Thymus (tissue), 11 donors: ENCODE data around the gene HIVEP2. TPM values are rescaled to one million over a fixed set of nuclear protein-coding genes. Genes with fewer than 3 reads are reported as not detected.

Source experiments
- DNase-seq, 9 donors: peaks; one replicate each; pipeline ENCODE4 v3.0.0-alpha.2; 2013; ENCODE audit warnings: low spot score in 9 of 9, low read depth in 6 of 9, missing footprints in 1 of 9
- H3K27ac ChIP-seq, 2 donors: one replicate each; pipeline ENCODE4 v1.5.1; 2013; ENCODE audit warnings: control low read depth in 1 of 2, low read depth in 1 of 2, low read length in 1 of 2, mild to moderate bottlenecking in 1 of 2, moderate library complexity in 1 of 2
- H3K27me3 ChIP-seq, 2 donors: one replicate each; pipeline ENCODE4 v1.5.1; 2013; ENCODE audit warnings: low read length in 1 of 2; ENCODE audit not compliant: control insufficient read depth in 2 of 2, insufficient read depth in 1 of 2
- H3K36me3 ChIP-seq, 2 donors: one replicate each; pipeline ENCODE4 v1.5.1; 2013; ENCODE audit warnings: low read length in 1 of 2, mild to moderate bottlenecking in 1 of 2, moderate library complexity in 1 of 2; ENCODE audit not compliant: control insufficient read depth in 2 of 2, insufficient read depth in 2 of 2
- H3K4me1 ChIP-seq, 2 donors: one replicate each; pipeline ENCODE4 v1.5.1; 2013; ENCODE audit warnings: low read length in 2 of 2; ENCODE audit not compliant: control insufficient read depth in 2 of 2, insufficient read depth in 2 of 2
- H3K4me3 ChIP-seq, 2 donors: one replicate each; pipeline ENCODE4 v1.5.1; 2013; ENCODE audit warnings: low read length in 2 of 2, control low read depth in 1 of 2, mild to moderate bottlenecking in 1 of 2
- H3K9me3 ChIP-seq, 2 donors: one replicate each; pipeline ENCODE4 v1.5.1; 2013; ENCODE audit warnings: low read length in 1 of 2, mild to moderate bottlenecking in 1 of 2; ENCODE audit not compliant: control insufficient read depth in 2 of 2, insufficient read depth in 1 of 2
- WGBS: extraction: QIAGEN DNeasy Blood & Tissue Kit; methylation state at CpG from one replicate; pipeline ENCODE4 v1.1.7; 2013; 5-methylcytosine and 5-hydroxymethylcytosine counted together
- polyA plus RNA-seq: library from polyadenylated mRNA; stranded (reverse); fragments of 200-250 nt; gene quantifications from one replicate; pipeline ENCODE4 v1.2.3, GENCODE V29; 2013
- total RNA-seq: library from RNA; stranded (reverse); fragments of 120-200 nt; gene quantifications from one replicate; pipeline ENCODE4 v1.2.4, GENCODE V29; 2013
- donor health status: healthy.

HIVEP2 gene
- total and polyA plus RNA-seq, 2 donors = 11.6 to 16.4 TPM

DNA sequence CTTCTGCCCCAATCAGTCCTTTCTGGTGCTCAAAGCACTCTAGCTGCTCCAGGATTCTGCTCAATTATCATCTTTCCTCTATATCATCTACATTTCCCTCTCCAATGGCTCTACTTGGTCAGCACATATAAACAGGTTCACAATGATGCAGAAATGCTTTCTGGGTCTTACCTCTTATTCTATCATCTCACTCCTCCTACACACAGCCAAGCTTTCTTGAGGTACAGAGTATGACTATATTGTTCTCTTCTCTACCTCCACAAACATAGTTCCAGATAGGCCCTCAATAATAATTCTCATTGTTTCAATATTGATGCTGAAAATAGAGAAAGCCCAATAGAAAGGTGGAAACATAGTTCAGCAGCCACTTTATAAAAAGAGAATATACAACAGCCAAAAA lies 48.2 kb downstream of the HIVEP2 start:
- Histone ChIP-seq H3K36me3 (peaks cover 0 to 2% of the 10 kb centered on the region in 2 donors), H3K9me3 (no peaks in the 10 kb centered on the region), H3K27ac (no peak overlapping the region), H3K4me1 (peaks cover 8 to 29% of the 10 kb centered on the region in 2 donors), H3K27me3 (no peaks in the 10 kb centered on the region), H3K4me3 (no peak overlapping the region)
- DNase-seq = no peak

DNA sequence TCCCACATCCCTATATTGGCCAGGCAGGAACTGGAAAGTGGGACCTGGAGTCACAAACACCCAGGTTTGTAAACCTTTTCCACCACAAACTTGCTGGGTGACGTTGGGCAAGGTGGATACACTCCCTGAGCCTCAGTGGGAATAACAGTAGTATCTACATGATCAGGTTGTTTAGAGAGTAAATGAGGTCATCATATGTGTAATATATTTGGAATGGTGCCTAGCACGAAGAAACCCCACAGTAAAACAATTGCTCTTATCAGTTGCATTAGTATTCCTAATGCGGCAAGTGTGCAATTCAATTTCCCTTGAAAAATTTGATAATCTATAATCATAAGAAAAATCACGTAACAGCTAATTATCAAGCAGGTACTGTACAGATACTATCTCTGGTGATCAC lies 51.9 kb downstream of the HIVEP2 start:
- Histone ChIP-seq H3K27ac (no peak overlapping the region), H3K9me3 (no peaks in the 10 kb centered on the region), H3K4me3 (no peak overlapping the region), H3K4me1 (peaks cover 23 to 25% of the 10 kb centered on the region in 2 donors), H3K36me3 (peaks cover 0 to 2% of the 10 kb centered on the region in 2 donors), H3K27me3 (no peaks in the 10 kb centered on the region)
- no peak for DNase-seq
- WGBS = 84% methylated on average over 4 of the region's 4 CpGs

DNA sequence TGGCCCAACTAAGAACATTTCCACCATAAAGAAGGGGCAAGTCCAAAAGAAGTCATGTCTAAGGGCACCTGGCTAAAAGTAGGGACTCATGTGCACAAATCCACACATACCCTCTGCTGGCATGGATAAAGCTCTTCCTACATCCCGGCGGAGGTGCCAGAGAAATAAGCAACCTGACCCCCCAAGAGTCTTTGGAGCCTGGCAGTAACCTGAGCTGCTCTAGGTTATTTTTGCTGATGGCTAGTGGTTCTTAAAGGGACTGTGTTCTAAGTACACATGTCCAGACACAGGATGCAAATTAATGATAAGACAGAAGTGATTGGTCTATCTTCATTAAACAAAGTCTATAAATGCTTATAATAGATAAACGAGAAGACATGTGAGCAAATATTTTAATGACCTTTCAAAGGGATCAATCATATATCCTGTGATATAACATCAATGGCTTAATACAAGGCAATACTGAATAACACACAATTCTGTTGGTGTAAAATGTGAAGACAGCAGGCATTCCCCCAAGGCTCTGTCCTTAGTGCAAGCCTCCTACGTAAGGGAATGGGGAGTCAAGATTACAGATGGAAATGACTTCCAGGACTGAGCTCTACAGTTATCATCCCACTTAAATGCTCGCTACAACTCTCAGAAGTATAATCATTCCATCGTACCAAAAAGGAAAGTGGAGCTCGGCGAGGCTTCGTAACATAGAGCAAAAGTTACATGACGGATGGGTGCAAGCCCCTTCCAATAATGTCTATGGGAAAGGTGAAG lies 52.5 kb downstream of the HIVEP2 start:
- no peaks in the 10 kb centered on the region for H3K9me3 ChIP-seq
- no peak overlapping the region for H3K27ac ChIP-seq
- 99% methylated on average over 10 of the region's 10 CpGs for WGBS
- H3K4me3 ChIP-seq = no peak overlapping the region
- DNase-seq = no peak
- H3K36me3 ChIP-seq = no peaks in the 10 kb centered on the region
- peaks cover 25 to 27% of the 10 kb centered on the region in 2 donors for H3K4me1 ChIP-seq
- no peaks in the 10 kb centered on the region for H3K27me3 ChIP-seq

DNA sequence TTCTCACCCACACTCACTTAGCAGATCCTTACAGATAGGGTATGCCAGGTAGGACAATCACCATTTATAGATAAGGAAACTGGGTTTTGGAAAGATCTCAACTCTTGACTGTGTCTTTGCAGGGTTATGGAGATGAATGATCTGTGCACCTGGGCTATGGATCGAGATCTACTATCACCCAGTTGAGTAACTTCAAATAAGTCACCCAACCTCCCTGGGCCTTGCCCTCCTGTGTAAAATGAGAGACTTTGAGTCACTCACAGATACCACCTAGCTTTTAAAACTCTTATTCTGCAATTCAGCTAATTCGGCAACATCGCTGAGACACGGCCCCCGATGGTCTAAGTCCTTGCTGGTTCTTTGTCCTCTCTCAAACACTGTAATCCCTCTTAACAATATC lies 53.5 kb downstream of the HIVEP2 start:
- WGBS = 90% methylated on average over 5 of the region's 5 CpGs
- Histone ChIP-seq H3K9me3 (no peaks in the 10 kb centered on the region), H3K27me3 (no peaks in the 10 kb centered on the region), H3K36me3 (no peaks in the 10 kb centered on the region), H3K27ac (no peak overlapping the region), H3K4me3 (no peak overlapping the region), H3K4me1 (peaks cover 29 to 30% of the 10 kb centered on the region in 2 donors)
- DNase-seq = no peak

DNA sequence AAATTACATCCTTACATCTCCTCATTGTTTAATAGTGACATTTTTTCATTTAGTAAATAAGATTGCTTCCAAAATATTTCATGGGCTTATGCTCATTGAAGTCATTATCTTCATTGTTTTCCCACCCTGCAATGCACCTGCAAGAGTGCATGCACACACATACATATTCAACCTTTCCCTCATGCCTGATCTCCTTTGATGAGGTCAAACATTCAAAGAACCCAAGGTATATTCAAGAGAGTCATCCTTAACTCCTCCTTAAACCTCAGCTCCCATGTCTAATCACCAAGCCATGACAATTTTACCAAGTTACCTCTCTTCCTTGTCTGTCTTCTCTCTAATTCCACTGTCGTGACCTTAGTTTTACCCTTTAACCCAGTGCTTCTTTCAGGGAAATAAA lies 56.5 kb downstream of the HIVEP2 start:
- peak in 2 of 9 donors; percentile 40 to 67 for DNase-seq
- 69% methylated on average over 1 of the region's 1 CpG for WGBS
- Histone ChIP-seq H3K4me3 (no peak overlapping the region), H3K27ac (peak overlapping the region in 1 of 2 donors; percentile 84), H3K9me3 (no peaks in the 10 kb centered on the region), H3K4me1 (peaks cover 31 to 45% of the 10 kb centered on the region in 2 donors), H3K27me3 (no peaks in the 10 kb centered on the region), H3K36me3 (no peaks in the 10 kb centered on the region)

DNA sequence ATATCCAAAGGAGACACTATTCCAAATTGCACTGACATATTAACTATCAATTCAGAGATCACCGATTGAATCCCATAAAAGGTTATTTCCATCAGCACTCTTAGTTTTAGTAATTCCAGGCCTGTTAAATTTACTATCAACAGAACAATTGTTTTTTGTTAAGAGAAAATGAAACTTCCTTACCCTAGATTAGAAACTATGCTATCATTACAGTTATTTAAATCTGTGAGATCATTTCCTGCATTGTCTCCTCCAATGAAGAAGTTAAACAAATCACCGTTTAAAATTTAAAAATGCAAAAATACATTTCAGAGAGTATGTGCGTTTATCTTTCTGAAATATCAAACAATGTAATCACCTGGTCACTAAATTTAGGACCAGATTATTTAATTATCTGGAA lies 57.5 kb downstream of the HIVEP2 start:
- 93% methylated on average over 3 of the region's 3 CpGs for WGBS
- H3K27ac ChIP-seq = peak overlapping the region in 1 of 2 donors; percentile 84

DNA sequence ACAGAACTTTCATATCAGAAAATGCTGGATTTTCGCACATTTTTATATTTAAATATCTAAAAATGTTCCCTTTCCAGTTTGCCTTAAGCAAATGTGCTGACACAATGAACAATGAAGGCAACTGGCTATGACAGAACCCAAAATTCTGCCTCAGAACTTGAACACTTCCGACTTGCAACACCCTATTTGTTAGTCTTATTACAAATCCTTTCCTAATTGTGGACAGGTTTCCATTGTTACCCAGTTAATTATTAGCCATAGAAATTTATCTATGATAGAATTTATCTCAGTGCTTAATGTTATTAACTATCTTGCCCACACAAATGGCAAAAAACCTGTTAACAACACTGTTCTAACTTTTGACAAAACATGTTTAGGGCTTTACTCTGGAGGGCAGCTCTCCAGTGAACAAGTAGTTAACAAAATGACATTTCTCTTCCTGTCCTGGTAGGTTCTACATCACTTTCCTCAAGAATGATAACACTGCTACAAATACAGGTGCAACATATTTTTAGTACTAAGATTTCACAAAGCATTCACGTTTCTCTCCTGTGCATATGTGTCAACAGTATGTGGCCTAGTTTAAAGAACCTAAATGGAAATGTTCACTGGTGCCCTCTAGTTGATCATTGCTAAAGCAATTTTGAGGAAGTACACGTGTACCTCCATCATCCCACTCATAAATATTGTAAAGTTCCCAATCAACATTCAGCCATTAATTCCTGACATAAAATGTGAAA lies 58.4 kb downstream of the HIVEP2 start:
- Histone ChIP-seq H3K9me3 (no peaks in the 10 kb centered on the region), H3K36me3 (no peaks in the 10 kb centered on the region), H3K4me1 (peaks cover 28 to 36% of the 10 kb centered on the region in 2 donors), H3K27ac (peak overlapping the region; percentile 62 to 84), H3K4me3 (no peak overlapping the region), H3K27me3 (no peaks in the 10 kb centered on the region)
- 36% methylated on average over 4 of the region's 4 CpGs for WGBS
- peak; percentile 39 to 90 (median 74) for DNase-seq

More for the DNA sequence above, 57.5 kb downstream of the HIVEP2 start:
- Histone ChIP-seq H3K4me1 (peaks cover 29 to 43% of the 10 kb centered on the region in 2 donors), H3K36me3 (no peaks in the 10 kb centered on the region), H3K27me3 (no peaks in the 10 kb centered on the region), H3K4me3 (no peak overlapping the region), H3K9me3 (no peaks in the 10 kb centered on the region)
- DNase-seq = no peak

DNA sequence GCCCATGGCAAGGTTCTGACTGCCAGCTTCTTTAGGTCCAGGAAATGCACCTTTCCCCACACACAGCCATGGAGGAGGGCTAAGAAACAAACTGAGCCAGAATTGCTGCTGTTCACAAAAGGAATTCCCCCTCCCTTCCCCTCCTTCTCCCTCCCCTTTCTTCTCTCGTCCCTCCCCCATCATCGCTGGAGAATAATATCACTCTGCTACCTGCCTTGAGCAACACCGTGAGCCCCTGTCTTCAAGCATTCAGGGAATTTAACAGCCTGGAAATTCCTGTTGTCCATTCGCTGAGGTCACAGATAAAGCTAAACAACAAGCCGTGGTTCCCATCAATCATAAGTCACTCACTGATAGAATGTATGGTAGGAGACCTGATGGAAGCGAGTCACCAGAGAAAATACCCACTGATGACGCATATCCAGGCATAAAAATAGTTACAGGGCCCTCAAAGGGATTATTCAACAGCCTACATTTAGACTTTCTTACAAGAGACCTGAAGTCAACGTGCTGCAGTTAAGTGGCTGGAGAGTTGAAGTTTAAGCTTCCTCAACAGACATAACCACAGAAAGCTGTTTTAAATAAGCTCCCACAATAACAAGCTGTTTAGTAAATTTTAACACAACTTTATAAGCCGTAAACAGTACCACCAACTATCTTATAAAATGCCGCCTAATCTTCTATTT lies 59.7 kb downstream of the HIVEP2 start:
- peak; percentile 48 to 88 (median 69) for DNase-seq
- H3K27me3 ChIP-seq = no peaks in the 10 kb centered on the region
- 16% methylated on average over 10 of the region's 10 CpGs for WGBS
- peak overlapping the region; percentile 84 to 87 for H3K27ac ChIP-seq
- H3K9me3 ChIP-seq = no peaks in the 10 kb centered on the region
- peak overlapping the region; percentile 32 to 47 for H3K4me3 ChIP-seq
- H3K36me3 ChIP-seq = peaks cover 0 to 1% of the 10 kb centered on the region in 2 donors
- H3K4me1 ChIP-seq = peaks cover 25 to 35% of the 10 kb centered on the region in 2 donors
